B cell (primary cell): ENCODE results near the gene DCAF8L2. TPM values are rescaled to one million over a fixed set of nuclear protein-coding genes. Genes with fewer than 3 reads are reported as not detected.

ENCODE experiments used
- ATAC-seq: fragments of 200-7000 bp; cut with Tn5 transposase; one replicate; pipeline ENCODE4 v1.10.0; 2021; ENCODE audit warnings: low read depth, mild to moderate bottlenecking, moderate number of reproducible peaks, moderate library complexity
- CTCF ChIA-PET: fragments of 350-600 bp; sonication (Branson Sonifier 250); formaldehyde crosslinking; loops from one replicate; lab custom pipeline; 2021; ENCODE audit warnings: antibody characterized with exemption, inconsistent platforms; lab: Charles Lee
- POLR2A ChIA-PET: fragments of 350-600 bp; sonication (Branson Sonifier 250); formaldehyde crosslinking; loops from one replicate; lab custom pipeline; 2021; ENCODE audit warnings: antibody characterized with exemption; lab: Charles Lee
- DNase-seq: peaks from one replicate; pipeline ENCODE4 v3.0.0; 2013
- H2AFZ ChIP-seq: 2 replicates; pipeline ENCODE4 v1.6.1; 2012; ENCODE audit warnings: mild to moderate bottlenecking, low read depth, low read length; ENCODE audit not compliant: insufficient read depth, poor library complexity, severe bottlenecking
- H3K27ac ChIP-seq, 2 donors: 1 replicate in 1 of 2; 2 replicates in 1 of 2; pipeline ENCODE4 v1.5.1; 2012 to 2013; ENCODE audit warnings: low read length in 2 of 2, mild to moderate bottlenecking in 2 of 2, moderate library complexity in 1 of 2
- H3K27me3 ChIP-seq, 4 experiments: fragments of 200-600 bp in 1 of 4; sonication (generic) in 1 of 4; replicated peaks in 1 of 4; 1 replicate in 2 of 4; 2 replicates in 2 of 4; pipeline versions ENCODE4 v1.6.1 to v1.7.0; 2013 to 2016; ENCODE audit warnings: low read length in 3 of 4, mild to moderate bottlenecking in 2 of 4, mixed read lengths in 1 of 4, moderate library complexity in 1 of 4; ENCODE audit not compliant: insufficient read depth in 4 of 4, control insufficient read depth in 3 of 4; ENCODE audit errors: control extremely low read depth in 1 of 4
- H3K36me3 ChIP-seq, 2 experiments: replicated peaks in 1 of 2; 1 replicate in 1 of 2; 2 replicates in 1 of 2; pipeline versions ENCODE4 v1.6.1 to v1.7.1; 2013; ENCODE audit warnings: low read length in 1 of 2; ENCODE audit not compliant: insufficient read depth in 2 of 2, control insufficient read depth in 1 of 2; ENCODE audit errors: control extremely low read depth in 1 of 2, extremely low read depth in 1 of 2
- H3K4me1 ChIP-seq, 2 donors: fragments of 200-600 bp in 1 of 2; sonication (generic) in 1 of 2; 1 replicate in 1 of 2; 2 replicates in 1 of 2; pipeline versions ENCODE4 v1.5.1 to v1.6.1; 2013 to 2017; ENCODE audit warnings: low read length in 2 of 2; ENCODE audit not compliant: control insufficient read depth in 2 of 2, insufficient read depth in 2 of 2
- H3K4me2 ChIP-seq: replicated peaks from 2 replicates; pipeline ENCODE3; 2012; ENCODE audit warnings: mild to moderate bottlenecking, low read depth, low read length; ENCODE audit not compliant: poor library complexity, severe bottlenecking
- H3K4me3 ChIP-seq, 5 experiments: fragments of 200-600 bp in 1 of 5; sonication (generic) in 1 of 5; 1 replicate in 3 of 5; 2 replicates in 2 of 5; pipeline versions ENCODE4 v1.5.1 to v1.7.0; 2011 to 2016; ENCODE audit warnings: low read length in 4 of 5, mild to moderate bottlenecking in 4 of 5, low read depth in 2 of 5, control low read depth in 1 of 5, moderate library complexity in 1 of 5; ENCODE audit not compliant: insufficient read depth in 1 of 5; ENCODE audit errors: control extremely low read depth in 1 of 5, extremely low read depth in 1 of 5
- H3K79me2 ChIP-seq: fragments of 200-600 bp; sonication (generic); one replicate; pipeline ENCODE4 v1.6.0; 2016; ENCODE audit warnings: low read length; ENCODE audit not compliant: control insufficient read depth, insufficient read depth
- H3K9ac ChIP-seq: fragments of 200-600 bp; sonication (generic); 2 replicates; pipeline ENCODE4 v1.6.1; 2017; ENCODE audit warnings: mild to moderate bottlenecking, low read length, moderate library complexity
- H3K9me3 ChIP-seq, 3 donors: one replicate each; pipeline versions ENCODE4 v1.6.1 to v1.7.1; 2013; ENCODE audit warnings: low read length in 2 of 3; ENCODE audit not compliant: control insufficient read depth in 2 of 3, insufficient read depth in 1 of 3; ENCODE audit errors: control extremely low read depth in 1 of 3
- H4K20me1 ChIP-seq: 2 replicates; pipeline ENCODE4 v1.6.0; 2012; ENCODE audit warnings: mild to moderate bottlenecking, low read length; ENCODE audit not compliant: insufficient read depth, control insufficient read depth, poor library complexity, severe bottlenecking
- H3K27ac Mint-ChIP-seq: one replicate; pipeline ENCODE4 v1.8.0; 2021; ENCODE audit warnings: mixed read lengths
- H3K27me3 Mint-ChIP-seq: one replicate; pipeline ENCODE4 v1.8.0; 2021; ENCODE audit warnings: mixed read lengths
- H3K4me1 Mint-ChIP-seq: one replicate; pipeline ENCODE4 v1.8.0; 2021; ENCODE audit warnings: mixed read lengths
- H3K4me3 Mint-ChIP-seq: one replicate; pipeline ENCODE4 v1.8.0; 2021; ENCODE audit warnings: mixed read lengths
- H3K9me3 Mint-ChIP-seq: one replicate; pipeline ENCODE4 v1.8.0; 2022; ENCODE audit warnings: mixed read lengths; ENCODE audit not compliant: insufficient read depth
- CTCF ChIP-seq: fragments of 200-600 bp; IDR thresholded peaks from one replicate; pipeline ENCODE4 v1.8.0; 2022; ENCODE audit warnings: antibody characterized with exemption, mild to moderate bottlenecking
- EZH2 ChIP-seq: IDR thresholded peaks from 2 replicates; pipeline ENCODE4 v1.6.1; 2012; ENCODE audit warnings: borderline replicate concordance, low read depth, mild to moderate bottlenecking, moderate library complexity, low read length; ENCODE audit not compliant: insufficient read depth, poor library complexity, severe bottlenecking
- WGBS: methylation state at CpG from one replicate; pipeline ENCODE4 v1.1.5; 2013; ENCODE audit warnings: missing lambda C conversion rate; ENCODE audit not compliant: insufficient coverage; 5-methylcytosine and 5-hydroxymethylcytosine counted together
- intact Hi-C: fragments of 100-400 bp; cut with micrococcal nuclease; formaldehyde crosslinking; loops from one replicate; pipeline ENCODE4 v1.10.0; 2022
- polyA plus RNA-seq: library from polyadenylated mRNA; depleted of rRNA; stranded (reverse); fragments of >200 nt; gene quantifications from 2 replicates; pipeline ENCODE4 v1.2.3, GENCODE V29; 2012
- total RNA-seq, 2 donors: library from RNA; stranded (reverse); fragments of 120-200 nt in 1 of 2; gene quantifications; 1 replicate in 1 of 2; 2 replicates in 1 of 2; pipeline versions ENCODE4 v1.2.3 to v1.2.4, GENCODE V29; 2013 to 2022

DCAF8L2 gene
- total and polyA plus RNA-seq, 2 donors (not counting 1 experiment from before 2014, with no cell fraction given), result not detected

GRCh38 chrX:27694667-27695066 lies 104.5 kb downstream of the DCAF8L2 start:
- ChIA-PET POLR2A (no interaction called here), CTCF (no interaction called here)
- H3K9me3 ChIP-seq, result no peaks in the 10 kb centered on the region
- no peaks in the 10 kb centered on the region for H3K36me3 ChIP-seq
- no peak overlapping the region for H2AFZ ChIP-seq
- Mint-ChIP-seq H3K27me3 (no peaks in the 10 kb centered on the region), H3K9me3 (no peaks in the 10 kb centered on the region), H3K4me1 (no peaks in the 10 kb centered on the region), H3K27ac (no peak overlapping the region), H3K4me3 (no peak overlapping the region)
- H3K27ac ChIP-seq, result no peak overlapping the region
- DNase-seq (no peak), ATAC-seq (no peak)
- intact Hi-C loops, result no loop called here
- TF ChIP-seq CTCF (no peak), EZH2 (no peak)
- H3K27me3 ChIP-seq, result no peaks in the 10 kb centered on the region
- no peaks in the 10 kb centered on the region for H3K4me1 ChIP-seq
- no peak overlapping the region for H3K9ac ChIP-seq
- H3K4me3 ChIP-seq, result no peak overlapping the region
- H3K79me2 ChIP-seq, result no peaks in the 10 kb centered on the region
- no CpG with 5 or more reads among the region's 1 CpG for WGBS
- H4K20me1 ChIP-seq, result no peaks in the 10 kb centered on the region
- H3K4me2 ChIP-seq, result no peak overlapping the region

- no peak overlapping the region for H3K9ac ChIP-seq
Observed at GRCh38 chrX:27706526-27706925, 116.4 kb downstream of the DCAF8L2 start.

More at GRCh38 chrX:27706526-27706925, 116.4 kb downstream of the DCAF8L2 start:
- TF ChIP-seq EZH2 (no peak), CTCF (no peak)
- H4K20me1 ChIP-seq, result no peaks in the 10 kb centered on the region
- H3K36me3 ChIP-seq, result no peaks in the 10 kb centered on the region
- H3K4me1 ChIP-seq, result no peaks in the 10 kb centered on the region
- no peaks in the 10 kb centered on the region for H3K9me3 ChIP-seq
- H3K4me3 Mint-ChIP-seq, result no peak overlapping the region
- ATAC-seq, result no peak
- no peaks in the 10 kb centered on the region for H3K27me3 ChIP-seq
- no peak for DNase-seq
- no CpG with 5 or more reads among the region's 1 CpG for WGBS
- no peak overlapping the region for H3K4me3 ChIP-seq
- H3K4me2 ChIP-seq, result no peak overlapping the region
- H2AFZ ChIP-seq, result no peak overlapping the region
- H3K27me3 Mint-ChIP-seq, result no peaks in the 10 kb centered on the region
- intact Hi-C loops, result no loop called here
- POLR2A ChIA-PET, result no interaction called here
- no peaks in the 10 kb centered on the region for H3K9me3 Mint-ChIP-seq
- CTCF ChIA-PET, result no interaction called here
- H3K27ac Mint-ChIP-seq, result no peak overlapping the region
- H3K27ac ChIP-seq, result no peak overlapping the region
- no peaks in the 10 kb centered on the region for H3K4me1 Mint-ChIP-seq
- H3K79me2 ChIP-seq, result no peaks in the 10 kb centered on the region
